ENCODE measurements around the gene LCNL1. TPM values are rescaled to one million over a fixed set of nuclear protein-coding genes. Genes with fewer than 3 reads are reported as not detected.

Gene LCNL1
- total RNA-seq, 2 donors from 2014 or later: 1.4 to 2.2 TPM

DNA sequence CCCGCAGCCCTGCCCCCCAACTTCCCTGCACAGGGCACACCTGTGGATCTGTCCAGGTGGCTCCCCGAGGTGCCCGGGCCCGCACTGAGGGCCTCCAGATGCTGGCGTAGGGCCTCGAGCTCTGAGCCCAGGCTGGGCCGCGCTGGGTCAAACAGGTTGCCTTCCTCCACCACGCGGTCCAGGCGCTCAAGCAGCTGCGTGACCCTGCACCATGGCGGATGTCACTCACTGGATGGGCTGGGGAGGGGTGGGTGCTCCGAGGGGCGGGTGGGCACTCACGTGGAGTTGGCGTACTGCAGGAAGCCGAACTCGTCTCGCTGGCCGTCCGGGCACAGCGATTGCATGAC is 39.8 kb downstream of the LCNL1 start:
- WGBS, 2 experiments (ENCODE audit: insufficient coverage in 1 of 2, insufficient read length in 1 of 2): 94 to 95% methylated on average over 23 of the region's 23 CpGs
- no peak overlapping the region for H3K9ac ChIP-seq (ENCODE audit: extremely low read depth, low read length, poor library complexity, severe bottlenecking)
- Mint-ChIP-seq H3K27me3 (ENCODE audit: insufficient read depth) (peaks cover 6% of the 10 kb centered on the region), H3K27ac (no peak overlapping the region), H3K4me1 (no peaks in the 10 kb centered on the region), H3K4me3 (no peak overlapping the region), H3K9me3 (no peaks in the 10 kb centered on the region), H3K36me3 (ENCODE audit: low read depth) (no peaks in the 10 kb centered on the region)
- DNase-seq: no peak
- no peaks in the 10 kb centered on the region for H3K9me3 ChIP-seq (ENCODE audit: control insufficient read depth, low read length)
- H3K27me3 ChIP-seq (ENCODE audit: control insufficient read depth, insufficient read depth, low read length, poor library complexity, severe bottlenecking): peaks cover 8% of the 10 kb centered on the region
- no peak overlapping the region for H3K27ac ChIP-seq (ENCODE audit: low read depth, low read length)
- H3K36me3 ChIP-seq (ENCODE audit: control insufficient read depth, insufficient read depth, low read length): no peaks in the 10 kb centered on the region
- TF ChIP-seq, protein P1, sequence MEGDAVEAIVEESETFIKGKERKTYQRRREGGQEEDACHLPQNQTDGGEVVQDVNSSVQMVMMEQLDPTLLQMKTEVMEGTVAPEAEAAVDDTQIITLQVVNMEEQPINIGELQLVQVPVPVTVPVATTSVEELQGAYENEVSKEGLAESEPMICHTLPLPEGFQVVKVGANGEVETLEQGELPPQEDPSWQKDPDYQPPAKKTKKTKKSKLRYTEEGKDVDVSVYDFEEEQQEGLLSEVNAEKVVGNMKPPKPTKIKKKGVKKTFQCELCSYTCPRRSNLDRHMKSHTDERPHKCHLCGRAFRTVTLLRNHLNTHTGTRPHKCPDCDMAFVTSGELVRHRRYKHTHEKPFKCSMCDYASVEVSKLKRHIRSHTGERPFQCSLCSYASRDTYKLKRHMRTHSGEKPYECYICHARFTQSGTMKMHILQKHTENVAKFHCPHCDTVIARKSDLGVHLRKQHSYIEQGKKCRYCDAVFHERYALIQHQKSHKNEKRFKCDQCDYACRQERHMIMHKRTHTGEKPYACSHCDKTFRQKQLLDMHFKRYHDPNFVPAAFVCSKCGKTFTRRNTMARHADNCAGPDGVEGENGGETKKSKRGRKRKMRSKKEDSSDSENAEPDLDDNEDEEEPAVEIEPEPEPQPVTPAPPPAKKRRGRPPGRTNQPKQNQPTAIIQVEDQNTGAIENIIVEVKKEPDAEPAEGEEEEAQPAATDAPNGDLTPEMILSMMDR (conservative IDR thresholded peaks at IDR 0.05): no peak
- no peak overlapping the region for H3K4me3 ChIP-seq (ENCODE audit: low read length)
- no peaks in the 10 kb centered on the region for H3K4me1 ChIP-seq (ENCODE audit: control insufficient read depth, insufficient read depth, low read length)

DNA sequence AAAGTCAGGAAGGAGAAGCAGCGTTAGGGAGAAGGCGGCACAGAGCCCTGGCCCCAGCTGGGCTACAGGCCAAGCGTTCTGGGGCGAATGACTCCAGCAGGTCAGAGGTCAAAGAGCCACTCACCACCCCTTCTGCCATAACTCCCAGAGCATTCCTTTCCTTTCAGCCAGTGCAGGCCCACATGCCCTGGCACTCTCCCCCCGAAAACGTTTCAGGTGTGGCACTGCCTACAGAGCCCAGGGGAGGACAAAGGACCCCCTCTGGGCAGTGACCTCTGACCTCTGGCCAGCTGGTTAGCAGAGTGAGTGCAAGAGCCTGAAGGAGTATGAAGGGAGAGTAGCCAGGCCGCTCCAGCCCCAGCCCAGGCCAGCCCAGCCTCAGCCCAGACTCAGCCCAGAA is 40.4 kb downstream of the LCNL1 start:
- no peak overlapping the region for H3K27ac Mint-ChIP-seq
- Histone ChIP-seq H3K36me3 (ENCODE audit: control insufficient read depth, insufficient read depth, low read length) (no peaks in the 10 kb centered on the region), H3K4me1 (ENCODE audit: control insufficient read depth, insufficient read depth, low read length) (no peaks in the 10 kb centered on the region), H3K9ac (ENCODE audit: extremely low read depth, low read length, poor library complexity, severe bottlenecking) (no peak overlapping the region), H3K4me3 (ENCODE audit: low read length) (no peak overlapping the region), H3K27me3 (ENCODE audit: control insufficient read depth, insufficient read depth, low read length, poor library complexity, severe bottlenecking) (peaks cover 8% of the 10 kb centered on the region), H3K9me3 (ENCODE audit: control insufficient read depth, low read length) (no peaks in the 10 kb centered on the region), H3K27ac (ENCODE audit: low read depth, low read length) (peak overlapping the region; percentile 1)
- no peaks in the 10 kb centered on the region for H3K9me3 Mint-ChIP-seq
- 89 to 100% methylated on average over 2 to 7 of the region's 7 CpGs for WGBS, 2 experiments (ENCODE audit: insufficient coverage in 1 of 2, insufficient read length in 1 of 2)
- H3K27me3 Mint-ChIP-seq (ENCODE audit: insufficient read depth): peaks cover 6% of the 10 kb centered on the region
- no peaks in the 10 kb centered on the region for H3K36me3 Mint-ChIP-seq (ENCODE audit: low read depth)
- no peaks in the 10 kb centered on the region for H3K4me1 Mint-ChIP-seq
- DNase-seq: no peak
- TF ChIP-seq, protein P1 (conservative IDR thresholded peaks at IDR 0.05): no peak
- no peak overlapping the region for H3K4me3 Mint-ChIP-seq

DNA sequence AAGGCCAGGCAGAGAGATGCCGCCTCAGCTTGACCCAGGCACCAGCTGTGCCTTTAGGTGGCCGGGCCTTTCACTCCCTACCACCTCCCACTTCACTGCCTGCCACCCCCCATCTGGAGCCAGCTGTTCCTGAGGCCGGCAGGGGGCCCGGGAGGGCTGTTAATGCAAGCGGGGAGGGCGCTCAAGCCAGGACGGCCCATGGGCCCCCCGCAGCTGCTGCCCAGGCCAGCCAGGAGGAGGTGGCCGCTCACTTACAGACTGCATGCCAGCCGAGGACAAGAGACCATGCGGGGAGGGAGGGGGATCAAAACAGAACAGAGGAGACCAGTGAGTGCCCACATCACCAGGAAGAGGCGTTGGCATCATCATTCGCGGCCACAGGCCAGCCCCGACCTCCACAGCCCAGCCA is 40.8 kb downstream of the LCNL1 start:
- Histone ChIP-seq H3K9me3 (ENCODE audit: control insufficient read depth, low read length) (no peaks in the 10 kb centered on the region), H3K9ac (ENCODE audit: extremely low read depth, low read length, poor library complexity, severe bottlenecking) (no peak overlapping the region), H3K4me3 (ENCODE audit: low read length) (no peak overlapping the region), H3K27ac (ENCODE audit: low read depth, low read length) (no peak overlapping the region), H3K4me1 (ENCODE audit: control insufficient read depth, insufficient read depth, low read length) (no peaks in the 10 kb centered on the region), H3K27me3 (ENCODE audit: control insufficient read depth, insufficient read depth, low read length, poor library complexity, severe bottlenecking) (peaks cover 10% of the 10 kb centered on the region), H3K36me3 (ENCODE audit: control insufficient read depth, insufficient read depth, low read length) (no peaks in the 10 kb centered on the region)
- Mint-ChIP-seq H3K36me3 (ENCODE audit: low read depth) (no peaks in the 10 kb centered on the region), H3K27ac (no peak overlapping the region), H3K4me3 (no peak overlapping the region), H3K27me3 (ENCODE audit: insufficient read depth) (peaks cover 6% of the 10 kb centered on the region), H3K4me1 (no peaks in the 10 kb centered on the region), H3K9me3 (no peaks in the 10 kb centered on the region)
- WGBS, 2 experiments (ENCODE audit: insufficient coverage in 1 of 2, insufficient read length in 1 of 2): 87 to 88% methylated on average over 14 to 15 of the region's 15 CpGs
- TF ChIP-seq, protein P1 (conservative IDR thresholded peaks at IDR 0.05): no peak
- DNase-seq: no peak
